Measurements from ENCODE around the gene FAM234B.

Gene FAM234B

DNA sequence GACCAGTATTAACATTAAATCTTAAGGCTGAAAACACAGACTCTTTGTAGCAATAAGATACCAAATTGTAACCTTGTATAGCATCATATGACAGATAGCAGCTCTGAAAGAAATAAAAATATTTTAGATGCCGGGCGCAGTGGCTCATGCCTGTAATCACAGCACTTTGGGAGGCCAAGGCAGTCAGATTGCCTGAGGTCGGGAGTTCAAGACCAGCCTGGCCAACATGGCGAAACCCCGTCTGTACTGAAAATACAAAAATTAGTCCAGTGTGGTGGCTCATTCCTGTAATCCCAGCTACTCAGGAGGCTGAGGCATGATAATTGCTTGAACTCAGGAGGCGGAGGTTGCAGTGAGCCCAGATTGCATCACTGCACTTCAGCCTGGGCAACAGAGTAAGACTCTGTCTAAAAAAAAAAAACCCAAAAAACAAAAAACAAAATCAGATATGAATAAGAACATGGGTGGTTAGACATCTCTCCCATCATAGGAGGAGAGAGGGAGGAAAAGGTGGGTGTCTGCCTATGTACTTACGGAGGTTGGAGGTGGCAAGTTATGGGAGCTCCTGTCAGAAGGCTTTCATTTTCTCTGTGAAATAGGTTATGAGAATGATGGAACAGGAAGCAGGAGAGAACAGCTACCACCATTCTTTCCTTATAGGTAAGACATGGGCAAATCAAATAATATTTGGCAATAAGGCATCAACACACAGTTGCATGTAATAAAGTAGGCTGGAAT lies 36.5 kb upstream of the FAM234B start:
- DNase-seq, result no peak
- no peaks in the 10 kb centered on the region for H3K27me3 ChIP-seq (ENCODE audit: insufficient read depth, low read length, poor library complexity)

GRCh38 chr12:13008741-13009380 lies 35.3 kb upstream of the FAM234B start:
- Histone ChIP-seq H3K4me1 (ENCODE audit: insufficient read depth, low read length) (no peaks in the 10 kb centered on the region), H3K4me3 (ENCODE audit: low read depth in 1 of 2, low read length in 2 of 2) (no peak overlapping the region), H3K27me3 (ENCODE audit: insufficient read depth, low read length, poor library complexity) (peaks cover 3% of the 10 kb centered on the region), H3K36me3 (ENCODE audit: insufficient read depth, low read length) (no peaks in the 10 kb centered on the region), H2AFZ (ENCODE audit: low read depth, low read length) (no peak overlapping the region), H3K9ac (ENCODE audit: low read depth, low read length) (no peak overlapping the region), H3K9me3 (ENCODE audit: insufficient read depth, low read length, severe bottlenecking) (no peaks in the 10 kb centered on the region), H3K27ac (ENCODE audit: low read length) (no peak overlapping the region), H3K4me2 (ENCODE audit: insufficient read depth, low read length) (no peak overlapping the region), H4K20me1 (ENCODE audit: insufficient read depth, low read length) (no peaks in the 10 kb centered on the region), H3K79me2 (ENCODE audit: insufficient read depth, low read length) (no peaks in the 10 kb centered on the region)
- no peak for DNase-seq
- TF ChIP-seq CTCF (IDR thresholded peaks at IDR 0.05; ENCODE audit: borderline replicate concordance, extremely low read depth, low read length, poor library complexity, severe bottlenecking) (no peak), EZH2 (IDR thresholded peaks at IDR 0.05; ENCODE audit: borderline replicate concordance, low read depth, low read length, severe bottlenecking) (no peak)
- ATAC-seq (ENCODE audit: insufficient read depth, low read depth), result no peak

More for the DNA sequence above, 36.5 kb upstream of the FAM234B start:
- Histone ChIP-seq H2AFZ (ENCODE audit: low read depth, low read length) (no peak overlapping the region), H3K36me3 (ENCODE audit: insufficient read depth, low read length) (no peaks in the 10 kb centered on the region), H4K20me1 (ENCODE audit: insufficient read depth, low read length) (no peaks in the 10 kb centered on the region), H3K4me3 (ENCODE audit: low read depth in 1 of 2, low read length in 2 of 2) (no peak overlapping the region), H3K79me2 (ENCODE audit: insufficient read depth, low read length) (no peaks in the 10 kb centered on the region), H3K9ac (ENCODE audit: low read depth, low read length) (no peak overlapping the region), H3K27ac (ENCODE audit: low read length) (no peak overlapping the region), H3K9me3 (ENCODE audit: insufficient read depth, low read length, severe bottlenecking) (no peaks in the 10 kb centered on the region), H3K4me1 (ENCODE audit: insufficient read depth, low read length) (no peaks in the 10 kb centered on the region), H3K4me2 (ENCODE audit: insufficient read depth, low read length) (no peak overlapping the region)
- no peak for TF ChIP-seq CTCF (IDR thresholded peaks at IDR 0.05; ENCODE audit: borderline replicate concordance, extremely low read depth, low read length, poor library complexity, severe bottlenecking)
- TF ChIP-seq EZH2 (IDR thresholded peaks at IDR 0.05; ENCODE audit: borderline replicate concordance, low read depth, low read length, severe bottlenecking), result no peak
- ATAC-seq (ENCODE audit: insufficient read depth, low read depth), result no peak

DNA sequence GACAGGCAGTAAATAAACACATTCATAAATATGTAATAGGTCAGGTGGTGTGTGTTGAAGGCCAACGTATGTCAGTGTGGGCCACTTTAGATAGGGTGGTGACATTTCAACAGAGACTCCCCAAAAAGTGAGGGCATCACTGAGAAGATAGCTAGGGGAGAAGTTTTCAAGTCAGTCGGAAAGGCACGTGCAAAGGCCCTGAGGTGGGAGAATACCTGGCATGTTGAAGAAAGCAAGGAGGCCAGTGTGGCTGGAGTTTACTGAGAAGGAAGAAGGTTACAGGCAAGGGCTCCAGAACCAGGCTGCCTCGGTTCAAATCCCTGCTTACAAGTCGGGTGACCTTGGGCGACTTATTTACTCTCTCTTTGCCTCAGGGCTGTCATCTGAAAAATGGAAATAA lies 33.1 kb upstream of the FAM234B start:
- ATAC-seq (ENCODE audit: insufficient read depth, low read depth), result no peak
- Histone ChIP-seq H3K9me3 (ENCODE audit: insufficient read depth, low read length, severe bottlenecking) (no peaks in the 10 kb centered on the region), H3K9ac (ENCODE audit: low read depth, low read length) (no peak overlapping the region), H3K27me3 (ENCODE audit: insufficient read depth, low read length, poor library complexity) (peaks cover 3% of the 10 kb centered on the region), H3K27ac (ENCODE audit: low read length) (no peak overlapping the region), H3K4me3 (ENCODE audit: low read depth in 1 of 2, low read length in 2 of 2) (no peak overlapping the region), H3K4me1 (ENCODE audit: insufficient read depth, low read length) (no peaks in the 10 kb centered on the region), H3K79me2 (ENCODE audit: insufficient read depth, low read length) (no peaks in the 10 kb centered on the region), H3K36me3 (ENCODE audit: insufficient read depth, low read length) (no peaks in the 10 kb centered on the region), H2AFZ (ENCODE audit: low read depth, low read length) (no peak overlapping the region), H4K20me1 (ENCODE audit: insufficient read depth, low read length) (no peaks in the 10 kb centered on the region), H3K4me2 (ENCODE audit: insufficient read depth, low read length) (no peak overlapping the region)
- DNase-seq, result no peak
- TF ChIP-seq CTCF (IDR thresholded peaks at IDR 0.05; ENCODE audit: borderline replicate concordance, extremely low read depth, low read length, poor library complexity, severe bottlenecking) (no peak), EZH2 (IDR thresholded peaks at IDR 0.05; ENCODE audit: borderline replicate concordance, low read depth, low read length, severe bottlenecking) (no peak)
